ENCODE data around the gene USP3. TPM values are rescaled to one million over a fixed set of nuclear protein-coding genes. Genes with fewer than 3 reads are reported as not detected.

The USP3 gene
- polyA plus RNA-seq, 1 of the 3 experiments (the other 2 are of a cell fraction), result 9.3 TPM

DNA sequence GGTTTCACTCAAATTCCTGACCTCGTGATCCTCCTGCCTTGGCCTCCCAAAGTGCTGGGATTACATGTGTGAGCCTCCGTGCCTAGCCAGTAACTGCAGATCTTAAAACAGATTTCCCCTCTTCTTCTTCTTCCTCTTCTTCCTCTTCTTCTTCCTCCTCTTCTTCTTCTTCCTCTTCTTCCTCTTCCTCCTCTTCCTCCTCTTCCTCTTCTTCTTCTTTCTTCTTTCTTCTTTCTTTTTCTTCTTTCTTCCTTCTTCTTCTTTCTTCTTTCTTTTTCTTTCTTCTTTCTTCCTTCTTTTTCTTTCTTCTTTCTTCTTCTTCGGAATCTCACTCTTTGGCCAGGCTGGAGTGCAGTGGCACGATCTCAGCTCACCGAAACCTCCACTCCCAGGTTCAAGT is 7.8 kb downstream of the USP3 start (continued):
- TF ChIP-seq, protein P1, sequence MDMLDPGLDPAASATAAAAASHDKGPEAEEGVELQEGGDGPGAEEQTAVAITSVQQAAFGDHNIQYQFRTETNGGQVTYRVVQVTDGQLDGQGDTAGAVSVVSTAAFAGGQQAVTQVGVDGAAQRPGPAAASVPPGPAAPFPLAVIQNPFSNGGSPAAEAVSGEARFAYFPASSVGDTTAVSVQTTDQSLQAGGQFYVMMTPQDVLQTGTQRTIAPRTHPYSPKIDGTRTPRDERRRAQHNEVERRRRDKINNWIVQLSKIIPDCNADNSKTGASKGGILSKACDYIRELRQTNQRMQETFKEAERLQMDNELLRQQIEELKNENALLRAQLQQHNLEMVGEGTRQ (IDR thresholded peaks at IDR 0.05; ENCODE audit: borderline replicate concordance, low read depth, low read length), result no peak
- TF ChIP-seq RXRA (IDR thresholded peaks at IDR 0.05; ENCODE audit: borderline replicate concordance, low read depth), result no peak
- TF ChIP-seq FOXJ3 (CRISPR knock-in tag; IDR thresholded peaks at IDR 0.05), result no peak
- no peak for TF ChIP-seq CHD2 (IDR thresholded peaks at IDR 0.05; ENCODE audit: low read length, partially characterized antibody)
- no peak for TF ChIP-seq POLR2AphosphoS5 (IDR thresholded peaks at IDR 0.05; ENCODE audit: low read depth, low read length)
- no peak for TF ChIP-seq MAX (IDR thresholded peaks at IDR 0.05; ENCODE audit: low read depth)

DNA sequence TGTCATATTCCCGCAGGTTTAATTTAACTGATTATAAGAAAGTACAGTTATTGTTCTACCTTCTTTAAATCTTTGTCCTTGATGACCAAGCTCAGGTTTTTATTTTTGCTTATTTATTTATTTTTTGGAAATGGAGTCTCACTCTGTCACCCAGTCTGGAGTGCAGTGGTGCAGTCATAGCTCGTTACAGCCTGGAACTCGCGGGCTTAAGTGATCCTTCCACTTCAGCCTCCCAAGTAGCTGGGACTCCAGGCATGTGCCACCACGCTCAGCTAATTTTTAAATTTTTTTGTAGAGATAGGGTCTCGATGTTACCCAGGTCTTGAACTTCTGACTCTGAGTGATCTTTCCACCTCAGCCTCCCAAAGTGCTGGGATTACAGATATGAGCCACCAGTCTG is 8.9 kb downstream of the USP3 start:
- WGBS (ENCODE audit: low lambda C conversion rate), result 93% methylated on average over 6 of the region's 6 CpGs
- H3K27me3 ChIP-seq (ENCODE audit: insufficient read depth), result no peaks in the 10 kb centered on the region
- no peaks in the 10 kb centered on the region for H3K9me2 ChIP-seq
- no peak overlapping the region for H3K9ac ChIP-seq
- H4K20me1 ChIP-seq (ENCODE audit: insufficient read depth), result peaks cover 62% of the 10 kb centered on the region
- CTCF ChIA-PET, result interaction anchor here (1.0 to 1.5 kb wide), 4 partner anchors 10 to 88 kb away, joined by 3 to 4 read pairs (median 4); no protein-coding TSS in a partner anchor
- no peak overlapping the region for H3K4me2 ChIP-seq
- H3F3A ChIP-seq (replicated peaks; ENCODE audit: insufficient read depth), result peaks cover 16% of the 10 kb centered on the region
- H3K79me2 ChIP-seq (ENCODE audit: insufficient read depth), result peaks cover 98% of the 10 kb centered on the region
- DNase-seq, result no peak
- H3K36me3 ChIP-seq (replicated peaks in 1 of 2; ENCODE audit: control insufficient read depth in 1 of 2, insufficient read depth in 2 of 2, low read length in 1 of 2), result no peaks in the 10 kb centered on the region
- H3K4me3 ChIP-seq (ENCODE audit: low read depth in 2 of 2, low read length in 1 of 2), result no peak overlapping the region
- no peak overlapping the region for H3K27ac ChIP-seq (ENCODE audit: low read depth in 2 of 2, low read length in 1 of 2)
- peaks cover 14 to 50% of the 10 kb centered on the region in 2 experiments; a peak in 3 of 4 replicates for H3K4me1 ChIP-seq (ENCODE audit: control insufficient read depth in 1 of 2, insufficient read depth in 2 of 2, low read depth in 1 of 2, low read length in 1 of 2)
- no peaks in the 10 kb centered on the region for H3K9me3 ChIP-seq
- POLR2A ChIA-PET, result interaction anchor here (0.6 to 1.3 kb wide), 2 partner anchors 133 to 220 kb away, joined by 4 read pairs; no protein-coding TSS in a partner anchor
- H2AFZ ChIP-seq (ENCODE audit: low read depth), result no peak overlapping the region
- no peak for TF ChIP-seq NFIC (IDR thresholded peaks at IDR 0.05; ENCODE audit: borderline replicate concordance)
- TF ChIP-seq, protein P2, sequence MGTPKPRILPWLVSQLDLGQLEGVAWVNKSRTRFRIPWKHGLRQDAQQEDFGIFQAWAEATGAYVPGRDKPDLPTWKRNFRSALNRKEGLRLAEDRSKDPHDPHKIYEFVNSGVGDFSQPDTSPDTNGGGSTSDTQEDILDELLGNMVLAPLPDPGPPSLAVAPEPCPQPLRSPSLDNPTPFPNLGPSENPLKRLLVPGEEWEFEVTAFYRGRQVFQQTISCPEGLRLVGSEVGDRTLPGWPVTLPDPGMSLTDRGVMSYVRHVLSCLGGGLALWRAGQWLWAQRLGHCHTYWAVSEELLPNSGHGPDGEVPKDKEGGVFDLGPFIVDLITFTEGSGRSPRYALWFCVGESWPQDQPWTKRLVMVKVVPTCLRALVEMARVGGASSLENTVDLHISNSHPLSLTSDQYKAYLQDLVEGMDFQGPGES (IDR thresholded peaks at IDR 0.05; ENCODE audit: low read depth, low read length), result no peak
- TF ChIP-seq YY1 (IDR thresholded peaks at IDR 0.05; ENCODE audit: low read depth), result no peak
- TF ChIP-seq RCOR1 (IDR thresholded peaks at IDR 0.05; ENCODE audit: low read length), result no peak
- no peak for TF ChIP-seq PBX3 (IDR thresholded peaks at IDR 0.05)
- TF ChIP-seq ZBTB33 (IDR thresholded peaks at IDR 0.05; ENCODE audit: borderline replicate concordance, low read depth), result no peak
- TF ChIP-seq EZH2phosphoT487 (IDR thresholded peaks at IDR 0.05; ENCODE audit: borderline replicate concordance, low read depth), result no peak
- TF ChIP-seq MXI1 (IDR thresholded peaks at IDR 0.05; ENCODE audit: low read depth, low read length), result no peak
- no peak for TF ChIP-seq RXRA (IDR thresholded peaks at IDR 0.05; ENCODE audit: borderline replicate concordance, low read depth)
- no peak for TF ChIP-seq FOSL2 (IDR thresholded peaks at IDR 0.05; ENCODE audit: borderline replicate concordance, low read depth)
- TF ChIP-seq SMC3 (IDR thresholded peaks at IDR 0.05; ENCODE audit: low read depth, low read length), result no peak
- no peak for TF ChIP-seq GABPA (IDR thresholded peaks at IDR 0.05; ENCODE audit: low read depth)
- TF ChIP-seq JUND (IDR thresholded peaks at IDR 0.05), result no peak
- TF ChIP-seq MEF2A (IDR thresholded peaks at IDR 0.05; ENCODE audit: borderline replicate concordance, low read depth), result no peak
- TF ChIP-seq TEAD4 (IDR thresholded peaks at IDR 0.05; ENCODE audit: borderline replicate concordance, insufficient read depth), result no peak
- no peak for TF ChIP-seq CHD2 (IDR thresholded peaks at IDR 0.05; ENCODE audit: low read length, partially characterized antibody)

Data from SK-N-SH (cell line).